Parietal lobe (tissue), 2 donors: Measurements from ENCODE around the gene WNT2. TPM values are rescaled to one million over a fixed set of nuclear protein-coding genes. Genes with fewer than 3 reads are reported as not detected.

ENCODE experiments used
- small RNA-seq: library from RNA; depleted of rRNA; stranded (forward); fragments of <200 nt; gene quantifications from one replicate; pipeline ENCODE3, GENCODE V24; 2014; ENCODE audit warnings: low replicate concordance
- total RNA-seq: library from RNA; depleted of rRNA; stranded (reverse); fragments of >200 nt; gene quantifications from one replicate; pipeline ENCODE4 v1.2.3, GENCODE V29; 2014

The WNT2 gene
- total RNA-seq, result 0.31 TPM

GRCh38 chr7:117322741-117323304 lies at the start of gene WNT2:
WNT2 (minus strand) TSS chr7:117323058; CDS start chr7:117322989, 69 bp downstream.

Small RNA genes within 50 kb of the gene (small RNA-seq; reads per million reads assigned to genes)
- not detected for gene MTCYBP6

Other genes starting within 250 kb of the WNT2 start
- gene ASZ1, start 104.4 kb upstream of the WNT2 start, total RNA-seq, result not detected
- 0.94 TPM for gene CFTR, start 157.0 kb upstream of the WNT2 start, total RNA-seq